RWPE1 (cell line): ENCODE data around the gene IL22RA1.

ENCODE experiments used
- CTCF ChIA-PET: fragments of 350-600 bp; sonication (Branson Sonifier 250); formaldehyde crosslinking; extraction: SDS; loops from one replicate; lab custom pipeline; 2021; lab: Yijun Ruan, JAX
- POLR2A ChIA-PET: fragments of 400-600 bp; formaldehyde crosslinking; extraction: SDS; loops from one replicate; lab custom pipeline; 2020; ENCODE audit warnings: antibody characterized with exemption; ENCODE audit not compliant: low non-redundant PET; lab: Yijun Ruan, JAX
- DNase-seq: peaks from one replicate; pipeline ENCODE4 v3.0.0; 2012; ENCODE audit warnings: low spot score
- H3K27ac ChIP-seq: fragments of 450-650 bp; 2 replicates; pipeline ENCODE4 v1.5.1; 2017
- CTCF ChIP-seq: fragments of 450-650 bp; conservative IDR thresholded peaks from 2 replicates; pipeline ENCODE4 v1.5.1; 2017; ENCODE audit warnings: low read depth, mild to moderate bottlenecking

Gene IL22RA1

DNA sequence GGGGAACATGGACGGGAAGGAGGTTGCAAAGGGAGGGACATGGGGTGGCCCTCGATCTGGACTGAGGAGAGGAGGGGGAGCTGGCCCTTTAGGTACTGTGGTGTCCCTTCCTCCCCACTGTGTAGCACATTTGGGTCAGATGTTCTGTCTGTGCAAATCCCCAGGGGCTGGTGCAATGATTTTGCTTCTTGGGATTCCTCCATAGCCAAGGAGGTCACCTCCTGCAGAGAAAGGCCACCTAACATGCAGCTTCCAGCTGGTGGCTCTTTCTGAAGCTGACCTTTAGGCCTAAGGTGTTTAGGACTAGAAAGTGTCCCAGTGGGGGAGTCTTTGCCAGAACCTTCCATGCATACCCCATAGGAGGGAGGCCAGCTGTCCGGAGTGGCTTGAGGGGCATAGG, 22.0 kb downstream of the IL22RA1 start:
- ChIA-PET POLR2A (no interaction called here), CTCF (no interaction called here)
- no peak for TF ChIP-seq CTCF
- DNase-seq, result no peak
- peak overlapping the region; percentile 98 for H3K27ac ChIP-seq

- ChIA-PET POLR2A (no interaction called here), CTCF (no interaction called here)
- DNase-seq, result peak; percentile 64
- peak overlapping the region; percentile 98 for H3K27ac ChIP-seq
- TF ChIP-seq CTCF, result no peak
Observed at GRCh38 chr1:24119859-24120756, 22.8 kb downstream of the IL22RA1 start.

- CTCF ChIA-PET, result no interaction called here
- DNase-seq, result no peak
- H3K27ac ChIP-seq, result peak overlapping the region; percentile 98
- TF ChIP-seq CTCF, result no peak
- POLR2A ChIA-PET, result no interaction called here
Observed at GRCh38 chr1:24119489-24119858, 23.5 kb downstream of the IL22RA1 start.

GRCh38 chr1:24118410-24119242, 24.3 kb downstream of the IL22RA1 start:
- peak overlapping the region; percentile 98 for H3K27ac ChIP-seq
- POLR2A ChIA-PET, result interaction anchor here (0.6 kb wide), 1 partner anchor 123 kb away, joined by 4 read pairs; no protein-coding TSS in a partner anchor
- CTCF ChIA-PET, result interaction anchor here (0.7 kb wide), 1 partner anchor 273 kb away, joined by 3 read pairs; no protein-coding TSS in a partner anchor
- no peak for DNase-seq
- no peak for TF ChIP-seq CTCF

DNA sequence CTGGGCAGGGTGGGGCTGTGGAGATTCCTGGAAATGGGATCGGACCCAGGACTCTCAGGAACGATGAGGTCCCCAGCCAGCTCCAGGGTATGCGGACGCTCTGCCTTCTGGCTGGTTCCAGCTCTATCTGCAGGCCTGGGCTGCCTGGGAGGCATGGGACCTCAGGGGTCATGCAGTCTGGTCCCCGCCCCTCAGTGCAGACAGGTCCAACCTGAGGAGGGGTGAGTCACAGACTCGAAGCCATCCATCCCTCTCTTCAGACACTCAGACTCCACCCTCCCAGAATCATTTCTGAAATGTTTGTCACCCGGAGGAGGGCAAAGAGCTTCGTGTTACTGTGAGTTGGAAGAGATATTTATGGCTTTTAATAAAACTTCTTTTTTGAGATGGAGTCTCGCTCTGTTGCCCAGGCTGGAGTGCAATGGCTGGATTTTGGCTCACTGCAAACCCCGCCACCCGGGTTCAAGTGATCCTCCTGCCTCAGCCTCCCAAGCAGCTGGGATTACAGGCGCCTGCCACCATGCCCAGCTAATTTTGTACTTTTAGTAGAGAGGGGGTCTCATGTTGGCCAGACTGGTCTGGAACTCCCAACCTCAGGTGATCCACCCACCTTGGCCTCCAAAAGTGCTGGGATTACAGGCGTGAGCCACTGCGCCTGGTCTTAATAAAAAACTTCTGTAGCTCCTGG, 25.1 kb downstream of the IL22RA1 start:
- H3K27ac ChIP-seq, result peak overlapping the region; percentile 98
- DNase-seq, result peak; percentile 89
- POLR2A ChIA-PET, result interaction anchor here (0.6 kb wide), 1 partner anchor 123 kb away, joined by 4 read pairs; no protein-coding TSS in a partner anchor

More for the DNA sequence above, 25.1 kb downstream of the IL22RA1 start:
- TF ChIP-seq CTCF, result no peak
- CTCF ChIA-PET, result interaction anchor here (0.7 to 2.1 kb wide), 2 partner anchors 32 to 274 kb away, joined by 3 to 15 read pairs; no protein-coding TSS in a partner anchor
